C4-2B (cell line): ENCODE data around the gene SLC27A4.

Experiments
- CTCF ChIP-seq: fragments of 450-650 bp; conservative IDR thresholded peaks from 2 replicates; pipeline ENCODE4 v1.5.1; 2017; ENCODE audit warnings: mild to moderate bottlenecking
- ZFX ChIP-seq: fragments of 450-650 bp; IDR thresholded peaks from 2 replicates; pipeline ENCODE4 v1.6.1; 2017

GRCh38 chr9:128309551-128309950, 30.8 kb upstream of the SLC27A4 start:
- TF ChIP-seq CTCF = no peak
- no peak for TF ChIP-seq ZFX
